ENCODE results near the gene CPED1.
A peak's percentile ranks its signal among the peaks of the same experiment; 100 is the strongest.

Gene CPED1

GRCh38 chr7:120987280-120987679, 1.2 kb upstream of the CPED1 start:
- H3K4me3 ChIP-seq (ENCODE audit: low read depth, low read length) = no peak overlapping the region
- no peak for TF ChIP-seq CTCF (IDR thresholded peaks at IDR 0.05; ENCODE audit: low read depth, low read length)

GRCh38 chr7:120987683-120988590, 574 bp upstream of the CPED1 start:
- TF ChIP-seq CTCF (IDR thresholded peaks at IDR 0.05; ENCODE audit: low read depth, low read length) = peak; percentile 93
- H3K4me3 ChIP-seq (ENCODE audit: low read depth, low read length) = peak overlapping the region; percentile 85

GRCh38 chr7:120989257-120990220, 1.0 kb downstream of the CPED1 start:
- H3K4me3 ChIP-seq (ENCODE audit: low read depth, low read length) = peak overlapping the region; percentile 85
- no peak for TF ChIP-seq CTCF (IDR thresholded peaks at IDR 0.05; ENCODE audit: low read depth, low read length)

GRCh38 chr7:120990468-120991118, 2.1 kb downstream of the CPED1 start:
- H3K4me3 ChIP-seq (ENCODE audit: low read depth, low read length) = peak overlapping the region; percentile 85
- TF ChIP-seq CTCF (IDR thresholded peaks at IDR 0.05; ENCODE audit: low read depth, low read length) = no peak

GRCh38 chr7:120991161-120991560, 2.6 kb downstream of the CPED1 start:
- peak overlapping the region; percentile 85 for H3K4me3 ChIP-seq (ENCODE audit: low read depth, low read length)
- TF ChIP-seq CTCF (IDR thresholded peaks at IDR 0.05; ENCODE audit: low read depth, low read length) = no peak

GRCh38 chr7:120991581-120991980, 3.1 kb downstream of the CPED1 start:
- TF ChIP-seq CTCF (IDR thresholded peaks at IDR 0.05; ENCODE audit: low read depth, low read length) = no peak
- H3K4me3 ChIP-seq (ENCODE audit: low read depth, low read length) = peak overlapping the region; percentile 85

Measured in WI38 (cell line).